Raji (cell line): Measurements from ENCODE around the gene SMCO4.

ENCODE experiments used
- POLR2A ChIP-seq: IDR thresholded peaks from 2 replicates; pipeline ENCODE4 v1.6.1; 2011; ENCODE audit warnings: low read depth, low read length, control low read depth; ENCODE audit not compliant: insufficient read depth

SMCO4 gene

GRCh38 chr11:93501856-93502255, 41.3 kb downstream of the SMCO4 start:
- TF ChIP-seq POLR2A = no peak

DNA sequence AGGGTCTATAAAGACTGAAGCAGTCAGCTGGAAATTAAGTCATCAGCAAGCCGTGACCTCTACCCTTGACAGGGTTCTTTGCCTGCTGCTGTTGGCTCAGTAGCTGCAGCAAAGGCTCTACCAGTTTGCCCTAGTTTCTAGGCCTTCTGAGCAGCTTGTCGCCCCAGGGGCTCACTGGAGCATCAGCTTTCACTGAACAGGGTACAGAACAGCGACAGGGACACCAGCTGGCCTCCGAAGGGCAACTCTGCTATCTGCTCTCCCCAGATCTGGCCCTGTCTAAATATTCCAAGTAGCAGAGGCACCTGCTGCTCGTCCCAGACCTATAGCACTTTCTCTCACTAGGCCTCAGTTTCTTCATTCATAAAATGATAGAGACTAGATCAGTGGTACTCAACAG, 42.4 kb downstream of the SMCO4 start:
- TF ChIP-seq POLR2A = no peak

DNA sequence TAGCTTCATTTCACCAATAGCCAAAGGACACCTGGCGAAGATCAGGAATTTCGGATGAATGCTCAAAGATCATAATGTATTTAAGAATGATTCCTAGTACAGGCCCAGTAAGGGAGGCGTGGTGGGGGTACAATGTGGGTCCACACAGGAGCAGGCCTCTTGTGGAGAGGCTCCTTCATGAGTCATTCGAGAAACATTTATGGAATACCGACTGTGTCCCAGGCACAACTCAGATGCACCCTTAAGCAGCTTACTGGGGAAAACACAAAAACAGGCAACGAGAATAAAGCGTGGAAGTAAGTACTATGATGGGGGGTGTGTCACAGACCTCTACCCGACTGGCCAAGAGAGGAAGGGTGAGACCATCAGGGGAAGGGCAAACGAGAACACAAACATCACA, 44.5 kb downstream of the SMCO4 start:
- TF ChIP-seq POLR2A = no peak

DNA sequence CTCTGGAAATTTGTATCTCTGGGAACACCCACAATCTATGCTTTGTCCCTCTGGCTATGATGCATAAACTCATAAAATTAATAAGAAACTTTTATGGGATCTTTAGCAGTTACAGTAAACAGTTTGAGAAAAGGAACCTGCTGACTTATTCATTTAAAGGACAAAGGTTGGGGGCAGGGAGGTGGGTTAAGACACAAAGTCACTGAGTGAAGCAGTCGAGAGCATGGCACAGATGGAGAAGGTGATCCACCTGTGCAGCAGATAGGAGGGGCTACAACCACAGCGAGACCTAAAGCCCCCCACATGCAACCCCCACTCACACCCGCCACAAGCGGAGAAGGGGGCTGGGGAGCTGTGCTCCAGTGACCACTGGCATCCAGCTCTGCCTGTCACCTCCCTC, 45.0 kb downstream of the SMCO4 start:
- no peak for TF ChIP-seq POLR2A

GRCh38 chr11:93497596-93497995, 45.6 kb downstream of the SMCO4 start:
- no peak for TF ChIP-seq POLR2A

GRCh38 chr11:93494357-93494756, 48.8 kb downstream of the SMCO4 start:
- no peak for TF ChIP-seq POLR2A

DNA sequence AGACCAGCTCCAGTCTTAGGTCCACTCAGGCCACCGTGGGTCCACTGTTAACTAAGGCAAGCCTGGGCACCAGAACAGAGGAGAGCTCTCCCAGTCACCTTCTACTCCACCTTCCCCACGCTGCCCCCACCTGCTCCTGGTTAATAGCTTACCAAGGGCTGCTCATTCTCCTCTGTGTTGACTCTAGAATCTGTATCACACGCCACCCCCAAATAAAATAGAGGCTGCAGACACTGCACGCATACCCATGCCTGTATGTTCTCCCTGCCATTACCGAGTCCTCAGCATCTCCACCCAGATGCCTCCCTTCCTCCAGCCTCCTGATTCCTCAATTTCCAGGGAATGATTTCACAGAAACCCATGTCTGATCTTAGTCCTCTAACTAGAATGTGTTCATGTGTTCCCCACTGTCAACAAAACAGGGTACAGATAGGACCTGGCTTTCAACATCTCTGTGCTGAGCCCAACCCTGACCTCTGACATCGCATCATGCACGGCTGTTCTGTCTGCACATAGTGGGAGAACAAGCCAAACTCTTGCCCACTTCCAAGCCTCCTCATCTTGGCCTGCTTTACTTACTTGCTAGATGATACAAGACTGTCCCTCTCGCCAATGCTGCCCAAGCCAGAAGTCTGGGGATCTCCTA, 49.8 kb downstream of the SMCO4 start:
- TF ChIP-seq POLR2A = no peak

DNA sequence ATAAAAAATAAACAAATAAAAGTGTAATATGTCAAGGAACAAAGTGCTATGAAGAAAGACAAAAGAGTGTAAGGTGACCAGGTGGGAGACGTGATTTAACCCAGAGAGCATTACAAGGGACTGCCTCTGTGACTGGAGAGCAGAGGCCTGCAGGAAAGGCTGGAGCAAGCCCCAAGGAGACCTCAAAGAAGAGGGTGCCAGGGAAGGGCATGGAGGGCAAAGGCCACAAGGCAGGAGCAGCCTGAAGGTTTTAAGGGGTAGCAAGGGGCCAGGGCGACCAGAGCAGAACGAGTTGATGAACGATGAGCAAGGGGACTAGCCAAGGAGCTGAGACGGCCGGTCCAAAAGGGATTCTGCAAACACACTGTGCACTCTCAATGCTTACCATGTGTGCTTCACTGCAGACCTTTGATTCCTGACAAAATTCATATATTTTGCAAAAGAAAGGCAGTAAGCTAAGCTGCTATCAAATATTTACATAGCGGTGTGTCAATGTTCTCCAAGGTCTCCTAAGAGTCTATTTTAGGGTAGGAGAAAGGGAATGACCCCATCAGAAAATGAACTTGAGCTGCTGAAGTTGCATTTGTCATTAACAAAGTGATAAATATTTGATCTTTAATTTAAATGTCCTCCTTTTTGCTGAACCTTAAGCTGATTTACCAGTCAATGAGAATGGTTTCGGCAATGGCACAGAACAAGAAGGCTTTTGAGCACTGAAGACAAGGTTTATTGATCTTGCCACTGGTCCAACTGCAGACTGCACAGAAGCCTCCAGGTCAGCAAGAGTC, 50.5 kb downstream of the SMCO4 start:
- TF ChIP-seq POLR2A = no peak

DNA sequence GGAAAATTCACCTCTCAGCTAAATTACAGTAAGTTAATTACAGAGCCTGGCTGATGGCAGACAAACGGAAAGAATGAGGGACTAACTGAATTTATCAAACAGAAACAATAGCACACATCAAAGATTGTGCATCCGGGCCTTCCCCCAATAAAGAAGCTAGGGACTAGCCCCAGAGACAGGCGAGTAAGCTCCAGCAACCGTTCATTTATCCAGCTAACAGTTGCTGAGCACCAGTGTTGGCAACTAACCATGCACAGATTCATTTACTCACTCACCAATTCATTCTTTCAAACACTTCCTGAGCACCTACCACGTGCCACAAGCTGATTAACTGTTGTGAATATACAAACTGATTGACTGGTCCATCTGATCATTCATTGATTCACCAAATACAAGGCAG, 51.2 kb downstream of the SMCO4 start:
- no peak for TF ChIP-seq POLR2A

GRCh38 chr11:93490996-93491618, 52.1 kb downstream of the SMCO4 start:
- TF ChIP-seq POLR2A = no peak

DNA sequence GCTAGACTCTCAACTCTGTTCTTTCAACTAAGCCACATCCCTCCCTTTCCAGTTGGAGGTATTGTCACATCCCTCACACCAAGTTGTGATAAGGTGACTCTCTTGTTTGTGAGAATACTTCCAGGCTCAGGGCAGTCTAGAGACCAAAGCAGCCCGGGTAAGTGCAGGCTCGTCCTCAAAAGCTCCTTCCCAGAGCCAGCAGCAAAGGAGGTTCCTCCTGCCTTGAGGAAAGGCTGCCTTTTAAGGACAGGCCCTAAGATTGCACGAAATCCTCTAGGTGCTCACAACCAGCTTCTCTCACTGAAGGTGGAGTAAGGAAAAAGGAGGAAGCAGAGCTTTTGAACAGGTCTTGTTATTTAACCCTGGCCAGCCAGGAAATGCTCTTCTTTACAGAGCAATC, 53.4 kb downstream of the SMCO4 start:
- TF ChIP-seq POLR2A = no peak

GRCh38 chr11:93487032-93487483, 56.1 kb downstream of the SMCO4 start:
- no peak for TF ChIP-seq POLR2A

- no peak for TF ChIP-seq POLR2A
These were observed 57.2 kb downstream of the SMCO4 start for GRCh38 chr11:93485983-93486382.

- no peak for TF ChIP-seq POLR2A
These were observed 58.5 kb downstream of the SMCO4 start for GRCh38 chr11:93484716-93485115.

- no peak for TF ChIP-seq POLR2A
These were observed 60.6 kb downstream of the SMCO4 start for GRCh38 chr11:93482556-93482955.

GRCh38 chr11:93481696-93482095, 61.5 kb downstream of the SMCO4 start:
- TF ChIP-seq POLR2A = no peak
